Esophagus muscularis mucosa (tissue), 4 donors: ENCODE results near the gene GABRB3. TPM values are rescaled to one million over a fixed set of nuclear protein-coding genes. Genes with fewer than 3 reads are reported as not detected.

Experiments used
- DNase-seq: peaks from one replicate; pipeline ENCODE4 v3.0.0-alpha.2; 2017; ENCODE audit errors: extremely low spot score
- H3K27ac ChIP-seq, 4 donors: fragments of 200-600 bp; sonication (generic); replicated peaks in 1 of 4; 1 replicate in 3 of 4; 2 replicates in 1 of 4; pipeline ENCODE4 v1.5.1; 2016 to 2019; ENCODE audit warnings: mild to moderate bottlenecking in 1 of 4
- H3K27me3 ChIP-seq, 4 donors: fragments of 200-600 bp; sonication (generic); one replicate each; pipeline versions ENCODE4 v1.5.1 to v1.6.0; 2016 to 2019
- H3K36me3 ChIP-seq, 4 donors: fragments of 200-600 bp; sonication (generic); one replicate each; pipeline ENCODE4 v1.5.1; 2016 to 2019
- H3K4me1 ChIP-seq, 4 donors: fragments of 200-600 bp; sonication (generic); one replicate each; pipeline ENCODE4 v1.5.1; 2016 to 2019
- H3K4me3 ChIP-seq, 4 donors: fragments of 200-600 bp; sonication (generic); 1 replicate in 2 of 4; 2 replicates in 2 of 4; pipeline ENCODE4 v1.5.1; 2016 to 2019; ENCODE audit warnings: mild to moderate bottlenecking in 4 of 4, moderate library complexity in 1 of 4
- H3K9me3 ChIP-seq, 4 donors: fragments of 200-600 bp; sonication (generic); 1 replicate in 3 of 4; 2 replicates in 1 of 4; pipeline ENCODE4 v1.5.1; 2016 to 2019
- CTCF ChIP-seq, 3 experiments: fragments of 200-600 bp in 2 of 3; fragments of 450-650 bp in 1 of 3; sonication (generic) in 2 of 3; IDR thresholded peaks; one replicate each; pipeline ENCODE4 v1.5.1; 2017 to 2019; ENCODE audit warnings: antibody characterized with exemption in 3 of 3, mild to moderate bottlenecking in 2 of 3, moderate library complexity in 1 of 3
- EP300 ChIP-seq: sonication (generic); formaldehyde crosslinking; IDR thresholded peaks from one replicate; pipeline ENCODE4 v1.6.1; 2017; ENCODE audit warnings: antibody characterized with exemption
- POLR2A ChIP-seq: fragments of 450-650 bp; IDR thresholded peaks from one replicate; pipeline ENCODE4 v1.6.1; 2017; ENCODE audit warnings: antibody characterized with exemption, moderate library complexity, mild to moderate bottlenecking, low read depth
- POLR2AphosphoS5 ChIP-seq, 2 donors: sonication (generic); formaldehyde crosslinking; IDR thresholded peaks; one replicate each; pipeline ENCODE4 v1.6.1; 2017; ENCODE audit warnings: antibody characterized with exemption in 2 of 2
- WGBS: methylation state at CpG from one replicate; pipeline ENCODE4 v1.1.5; 2018; 5-methylcytosine and 5-hydroxymethylcytosine counted together
- intact Hi-C: fragments of 100-400 bp; cut with DNase I; formaldehyde crosslinking; loops from one replicate; pipeline ENCODE4 v1.15.1; 2023
- total RNA-seq, 4 donors: library from RNA; depleted of rRNA; stranded (reverse); fragments of >200 nt; gene quantifications; one replicate each; pipeline versions ENCODE4 v1.1.0 to v1.2.1, GENCODE V29; 2016

GABRB3 gene
- total RNA-seq, 4 donors from 2014 or later, result 3.0 to 7.9 (median 4.2) TPM

GRCh38 chr15:26561896-26562295 lies 211.0 kb downstream of the GABRB3 start:
- DNase-seq, result no peak
- Histone ChIP-seq H3K36me3 (no peaks in the 10 kb centered on the region), H3K4me3 (no peak overlapping the region), H3K27me3 (no peaks in the 10 kb centered on the region), H3K9me3 (no peaks in the 10 kb centered on the region), H3K4me1 (no peaks in the 10 kb centered on the region), H3K27ac (no peak overlapping the region)
- 88% methylated on average over 7 of the region's 7 CpGs for WGBS
- intact Hi-C loops, result no loop called here
- TF ChIP-seq EP300 (no peak), POLR2AphosphoS5 (IDR thresholded peaks at IDR 0.05) (no peak), POLR2A (no peak), CTCF (IDR thresholded peaks at IDR 0.05) (no peak)

DNA sequence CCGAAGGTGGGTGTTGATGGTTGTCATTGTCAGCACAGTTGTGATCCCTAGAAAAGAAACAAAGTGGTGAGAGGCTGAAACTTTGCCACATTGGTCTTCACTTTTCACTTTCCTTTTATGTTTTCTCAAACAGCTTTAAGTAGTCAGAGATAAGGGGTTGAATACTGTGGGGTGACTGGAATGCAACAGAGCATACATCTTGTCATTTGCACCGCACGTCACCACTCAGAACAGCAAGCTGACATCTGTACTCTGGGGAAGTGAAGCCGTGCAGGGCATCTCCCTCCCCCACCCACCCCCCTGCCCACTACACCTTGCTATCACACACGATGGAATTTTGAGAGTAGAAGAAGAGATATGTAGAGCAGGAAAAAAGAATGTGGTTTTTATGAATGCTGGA lies 211.7 kb downstream of the GABRB3 start:
- Histone ChIP-seq H3K36me3 (no peaks in the 10 kb centered on the region), H3K9me3 (no peaks in the 10 kb centered on the region), H3K27ac (no peak overlapping the region), H3K4me3 (no peak overlapping the region), H3K4me1 (no peaks in the 10 kb centered on the region), H3K27me3 (no peaks in the 10 kb centered on the region)
- intact Hi-C loops, result no loop called here
- no peak for DNase-seq
- WGBS, result 41% methylated on average over 5 of the region's 5 CpGs
- no peak for TF ChIP-seq CTCF (IDR thresholded peaks at IDR 0.05)
- no peak for TF ChIP-seq POLR2AphosphoS5 (IDR thresholded peaks at IDR 0.05)
- no peak for TF ChIP-seq EP300
- TF ChIP-seq POLR2A, result no peak

DNA sequence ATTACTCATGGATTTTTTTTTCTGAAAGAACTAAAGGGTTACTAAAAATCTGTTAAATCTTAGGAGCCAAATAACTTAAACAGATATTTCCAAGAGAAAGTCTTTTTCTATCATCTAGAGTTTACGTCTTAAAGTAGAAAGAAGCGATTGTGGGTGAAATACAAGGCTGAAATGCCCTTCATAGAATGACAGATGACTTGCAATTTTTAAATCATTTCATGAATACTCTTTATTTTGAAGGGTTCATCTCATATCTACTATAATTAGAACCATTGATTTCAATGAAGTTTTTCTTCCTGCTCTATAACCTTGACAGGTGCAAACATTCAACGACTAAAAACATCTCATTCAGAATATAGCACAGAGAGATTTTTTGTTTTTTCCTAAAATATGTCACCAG lies 217.0 kb downstream of the GABRB3 start:
- Histone ChIP-seq H3K4me1 (no peaks in the 10 kb centered on the region), H3K4me3 (no peak overlapping the region), H3K27me3 (no peaks in the 10 kb centered on the region), H3K27ac (no peak overlapping the region), H3K9me3 (no peaks in the 10 kb centered on the region), H3K36me3 (no peaks in the 10 kb centered on the region)
- intact Hi-C loops, result no loop called here
- WGBS, result 89% methylated on average over 3 of the region's 3 CpGs
- no peak for DNase-seq
- no peak for TF ChIP-seq EP300
- no peak for TF ChIP-seq POLR2A
- TF ChIP-seq CTCF (IDR thresholded peaks at IDR 0.05), result no peak
- TF ChIP-seq POLR2AphosphoS5 (IDR thresholded peaks at IDR 0.05), result no peak

DNA sequence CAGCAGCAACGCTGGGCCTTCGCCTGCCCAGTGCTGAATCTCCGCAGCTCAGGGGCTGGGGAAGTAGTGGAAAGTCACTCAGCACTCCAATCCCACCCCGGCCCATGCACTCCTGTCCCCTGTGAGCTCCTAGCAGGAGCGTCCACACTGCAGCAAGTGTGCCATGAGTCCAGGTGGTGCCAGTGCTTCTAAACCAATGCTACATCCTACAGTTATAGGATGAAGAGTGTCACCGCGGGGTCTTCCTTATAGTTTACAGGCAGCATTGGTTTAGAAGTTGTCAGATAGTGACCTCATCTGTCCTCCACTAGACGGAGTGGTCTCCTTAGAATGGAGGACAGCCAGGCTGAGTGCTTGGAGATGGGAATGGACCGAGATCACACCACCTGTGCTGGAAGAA lies 221.4 kb downstream of the GABRB3 start:
- WGBS, result 93% methylated on average over 8 of the region's 9 CpGs
- Histone ChIP-seq H3K4me3 (no peak overlapping the region), H3K4me1 (no peaks in the 10 kb centered on the region), H3K27ac (no peak overlapping the region), H3K27me3 (no peaks in the 10 kb centered on the region), H3K9me3 (no peaks in the 10 kb centered on the region), H3K36me3 (no peaks in the 10 kb centered on the region)
- intact Hi-C loops, result no loop called here
- no peak for DNase-seq
- TF ChIP-seq CTCF (IDR thresholded peaks at IDR 0.05), result no peak
- no peak for TF ChIP-seq POLR2AphosphoS5 (IDR thresholded peaks at IDR 0.05)
- TF ChIP-seq EP300, result no peak
- TF ChIP-seq POLR2A, result no peak

DNA sequence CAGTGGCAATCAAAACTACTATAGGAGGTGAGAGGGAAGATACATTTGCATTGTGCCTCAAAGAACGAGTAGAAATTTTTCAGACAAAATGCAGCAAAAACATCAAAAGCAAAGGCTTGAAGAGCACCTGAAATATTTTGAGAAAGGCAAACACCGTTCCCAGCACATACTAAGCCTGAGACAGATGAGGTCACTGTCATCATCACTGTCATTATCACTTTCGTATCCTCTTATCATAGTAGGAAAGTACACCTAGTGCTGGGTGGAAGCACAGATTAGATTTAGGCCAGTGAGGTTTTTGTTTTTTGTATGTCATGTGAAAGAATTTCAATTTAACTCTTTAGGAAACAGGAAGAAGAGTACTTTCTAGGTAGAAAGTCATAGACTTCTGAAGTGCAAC lies 222.0 kb downstream of the GABRB3 start:
- intact Hi-C loops, result no loop called here
- Histone ChIP-seq H3K27ac (no peak overlapping the region), H3K4me3 (no peak overlapping the region), H3K27me3 (no peaks in the 10 kb centered on the region), H3K9me3 (no peaks in the 10 kb centered on the region), H3K4me1 (no peaks in the 10 kb centered on the region), H3K36me3 (no peaks in the 10 kb centered on the region)
- 76% methylated on average over 3 of the region's 3 CpGs for WGBS
- DNase-seq, result no peak
- TF ChIP-seq POLR2A, result no peak
- no peak for TF ChIP-seq EP300
- TF ChIP-seq POLR2AphosphoS5 (IDR thresholded peaks at IDR 0.05), result no peak
- TF ChIP-seq CTCF (IDR thresholded peaks at IDR 0.05), result no peak
